SK-N-SH treated with all-trans-retinoic acid at 6 μM for 48 hours (cell line): Measurements from ENCODE around the gene SBF2.
A peak's percentile ranks its signal among the peaks of the same experiment; 100 is the strongest.
"Not testable (repeated sequence)": the region's sequence is repeated elsewhere in the genome, so short reads cannot be mapped to it uniquely, and the experiment has no call there.

Experiments
- ATAC-seq: fragments of 200-7000 bp; cut with Tn5 transposase; 3 replicates; pipeline ENCODE4 v1.9.1; 2020; ENCODE audit warnings: mild to moderate bottlenecking, moderate library complexity
- ARNTL ChIP-seq: fragments of 450-650 bp; formaldehyde crosslinking; IDR thresholded peaks from 2 replicates; pipeline ENCODE4 v1.5.0; 2020; ENCODE audit warnings: low read depth, mild to moderate bottlenecking, moderate library complexity, borderline replicate concordance
- CSDC2 ChIP-seq: fragments of 250-450 bp; sonication (Bioruptor Pico); IDR thresholded peaks from 2 replicates; pipeline ENCODE4 v1.5.0; 2020; ENCODE audit warnings: mild to moderate bottlenecking, moderate library complexity
- ESRRG ChIP-seq: fragments of 250-450 bp; sonication (Bioruptor Pico); IDR thresholded peaks from 2 replicates; pipeline ENCODE4 v1.6.1; 2021; ENCODE audit warnings: mild to moderate bottlenecking
- GLIS3 ChIP-seq: fragments of 250-450 bp; sonication (Bioruptor Pico); IDR thresholded peaks from 2 replicates; pipeline ENCODE4 v1.5.0; 2020; ENCODE audit warnings: mild to moderate bottlenecking, moderate library complexity
- ISL1 ChIP-seq: fragments of 250-450 bp; sonication (Bioruptor Pico); IDR thresholded peaks from 2 replicates; pipeline ENCODE4 v2.1.2; 2022; ENCODE audit warnings: mild to moderate bottlenecking, moderate library complexity
- OSR1 ChIP-seq: fragments of 250-450 bp; sonication (Bioruptor Pico); IDR thresholded peaks from 2 replicates; pipeline ENCODE4 v1.8.0; 2022; ENCODE audit warnings: moderate library complexity, mild to moderate bottlenecking, inconsistent platforms
- PPARA ChIP-seq: fragments of 250-450 bp; sonication (Bioruptor Pico); IDR thresholded peaks from 2 replicates; pipeline ENCODE4 v1.5.0; 2020; ENCODE audit warnings: mild to moderate bottlenecking, borderline replicate concordance
- RARB ChIP-seq: fragments of 250-450 bp; sonication (Bioruptor Pico); IDR thresholded peaks from 2 replicates; pipeline ENCODE4 v1.8.0; 2021; ENCODE audit warnings: mild to moderate bottlenecking, moderate library complexity
- SNAI2 ChIP-seq: fragments of 250-450 bp; sonication (Bioruptor Pico); IDR thresholded peaks from 2 replicates; pipeline ENCODE4 v1.5.0; 2020; ENCODE audit warnings: mild to moderate bottlenecking, moderate library complexity
- TCF4 ChIP-seq: fragments of 250-450 bp; sonication (Bioruptor Pico); IDR thresholded peaks from 2 replicates; pipeline ENCODE4 v1.8.0; 2021; ENCODE audit warnings: mild to moderate bottlenecking, moderate library complexity, borderline replicate concordance
- TOX ChIP-seq: fragments of 250-450 bp; sonication (Bioruptor Pico); IDR thresholded peaks from 2 replicates; pipeline ENCODE4 v1.8.0; 2021; ENCODE audit warnings: mild to moderate bottlenecking, moderate library complexity, borderline replicate concordance
- ZC3H10 ChIP-seq: fragments of 250-450 bp; sonication (Bioruptor Pico); IDR thresholded peaks from 2 replicates; pipeline ENCODE4 v1.5.1; 2021; ENCODE audit warnings: mild to moderate bottlenecking, moderate library complexity
- ZFP3 ChIP-seq: fragments of 250-450 bp; sonication (Bioruptor Pico); IDR thresholded peaks from 2 replicates; pipeline ENCODE4 v1.5.0; 2020; ENCODE audit warnings: mild to moderate bottlenecking, moderate library complexity
- ZFP30 ChIP-seq: fragments of 450-650 bp; formaldehyde crosslinking; IDR thresholded peaks from 2 replicates; pipeline ENCODE4 v1.5.0; 2022; ENCODE audit warnings: mild to moderate bottlenecking, moderate library complexity
- ZNF565 ChIP-seq: fragments of 450-650 bp; formaldehyde crosslinking; conservative IDR thresholded peaks from 2 replicates; pipeline ENCODE4 v1.5.0; 2020; ENCODE audit warnings: low read depth, mild to moderate bottlenecking, moderate library complexity
- ZNF70 ChIP-seq: fragments of 450-650 bp; formaldehyde crosslinking; IDR thresholded peaks from 2 replicates; pipeline ENCODE4 v1.5.0; 2020; ENCODE audit warnings: mild to moderate bottlenecking, moderate library complexity
- ZNF8 ChIP-seq: fragments of 450-650 bp; formaldehyde crosslinking; IDR thresholded peaks from 2 replicates; pipeline ENCODE4 v1.5.0; 2020; ENCODE audit warnings: mild to moderate bottlenecking, moderate library complexity
- TF ChIP-seq, protein P1 (sequence below): fragments of 250-450 bp; sonication (Bioruptor Pico); IDR thresholded peaks from 2 replicates; pipeline ENCODE4 v1.5.1; 2021; ENCODE audit warnings: mild to moderate bottlenecking, moderate library complexity
- TF ChIP-seq, protein P2 (sequence below): fragments of 250-450 bp; sonication (Bioruptor Pico); IDR thresholded peaks from 2 replicates; pipeline ENCODE4 v1.5.0; 2020; ENCODE audit warnings: mild to moderate bottlenecking, moderate library complexity
- TF ChIP-seq, protein P3 (sequence below): fragments of 250-450 bp; sonication (Bioruptor Pico); IDR thresholded peaks from 2 replicates; pipeline ENCODE4 v1.8.0; 2020; ENCODE audit warnings: mild to moderate bottlenecking, moderate library complexity, borderline replicate concordance
- TF ChIP-seq, protein P4 (sequence below): fragments of 250-450 bp; sonication (Bioruptor Pico); IDR thresholded peaks from 2 replicates; pipeline ENCODE4 v1.8.0; 2021; ENCODE audit warnings: low read depth, mild to moderate bottlenecking, moderate library complexity, borderline replicate concordance

Gene SBF2

DNA sequence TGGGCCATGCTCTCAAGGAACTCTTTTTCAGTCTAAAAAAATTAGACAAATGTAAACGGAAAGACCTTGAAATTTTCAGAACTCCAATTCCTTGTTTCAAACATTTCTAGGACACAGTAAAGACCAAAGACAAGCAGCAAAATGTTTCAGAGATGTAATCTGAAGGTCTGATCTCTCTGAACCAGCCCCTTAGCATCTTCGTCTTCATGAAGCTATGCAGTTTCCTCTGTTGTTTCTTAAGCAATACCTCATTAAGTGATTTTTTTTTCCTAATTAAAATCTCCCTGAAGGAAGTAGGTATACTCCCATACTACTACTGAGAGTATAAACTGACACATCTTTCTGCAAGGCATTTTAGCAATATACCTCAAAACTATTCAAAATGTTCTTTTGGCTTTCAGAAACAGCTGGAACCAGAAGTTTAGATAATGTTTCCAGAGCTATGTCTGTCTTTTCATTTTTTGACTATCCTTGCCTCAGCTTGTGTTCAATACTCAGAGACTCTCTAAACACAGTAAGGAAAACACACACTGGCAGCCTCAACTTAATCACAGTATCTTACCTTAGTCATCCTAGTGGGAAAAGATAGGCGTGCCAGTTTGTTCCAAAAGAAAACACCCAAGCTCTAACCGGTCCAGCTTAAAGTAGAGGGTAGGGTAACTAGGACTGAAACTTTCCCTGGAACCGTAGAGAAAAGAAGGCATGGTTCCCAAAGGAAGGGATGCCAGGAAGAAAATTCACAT is 25.1 kb downstream of the SBF2 start (continued):
- TF ChIP-seq ZNF565 (CRISPR knock-in tag): no peak
- TF ChIP-seq ARNTL: no peak
- TF ChIP-seq ESRRG: no peak
- no peak for TF ChIP-seq ZNF8 (CRISPR knock-in tag)
- TF ChIP-seq TCF4 (CRISPR knock-in tag): no peak
- TF ChIP-seq, all 23 proteins: peak for 0

DNA sequence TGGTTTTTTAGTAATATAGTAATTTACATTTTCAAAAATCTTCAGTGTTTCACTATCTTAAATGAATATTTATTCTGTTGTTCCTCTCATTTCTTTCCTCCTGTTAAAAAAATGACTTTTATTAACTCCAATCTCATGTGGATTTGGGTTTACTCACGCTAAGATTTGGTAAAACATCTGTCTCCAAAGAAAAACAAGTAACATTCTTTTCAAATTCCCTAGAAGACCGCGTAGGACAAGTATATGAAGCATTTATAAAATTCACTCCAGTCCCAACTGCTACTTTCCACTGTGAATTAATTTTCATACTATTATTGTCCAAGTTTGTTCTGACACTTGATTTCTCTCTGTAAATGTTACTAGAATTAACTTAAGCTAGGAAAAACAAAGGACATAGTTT is 26.2 kb downstream of the SBF2 start:
- TF ChIP-seq TCF4 (CRISPR knock-in tag) (no peak), GLIS3 (no peak), SNAI2 (CRISPR knock-in tag) (no peak), ZNF70 (CRISPR knock-in tag) (no peak)
- no peak for ATAC-seq

DNA sequence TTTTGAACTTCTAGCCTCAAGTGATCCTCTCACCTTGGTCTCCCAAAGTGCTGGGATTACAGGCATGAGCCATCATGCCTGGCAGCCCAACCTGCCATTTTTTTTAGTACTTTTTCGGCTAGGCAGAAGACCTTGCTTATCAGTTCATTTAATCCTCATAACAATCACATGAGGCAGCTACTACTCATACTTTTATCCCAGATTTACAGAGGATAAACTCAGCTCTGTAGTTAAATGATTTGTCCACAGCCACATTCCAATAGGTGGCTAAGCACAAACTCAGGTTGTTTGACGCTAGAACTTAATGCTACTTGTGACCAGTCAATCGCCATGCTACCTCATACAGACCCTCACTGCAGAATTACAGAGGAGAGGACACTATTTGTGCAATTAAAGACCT is 28.1 kb downstream of the SBF2 start:
- no peak for TF ChIP-seq ZFP30 (CRISPR knock-in tag)
- TF ChIP-seq ZNF70 (CRISPR knock-in tag): no peak
- TF ChIP-seq ZFP3 (CRISPR knock-in tag): no peak
- no peak for TF ChIP-seq GLIS3
- TF ChIP-seq, protein P1, sequence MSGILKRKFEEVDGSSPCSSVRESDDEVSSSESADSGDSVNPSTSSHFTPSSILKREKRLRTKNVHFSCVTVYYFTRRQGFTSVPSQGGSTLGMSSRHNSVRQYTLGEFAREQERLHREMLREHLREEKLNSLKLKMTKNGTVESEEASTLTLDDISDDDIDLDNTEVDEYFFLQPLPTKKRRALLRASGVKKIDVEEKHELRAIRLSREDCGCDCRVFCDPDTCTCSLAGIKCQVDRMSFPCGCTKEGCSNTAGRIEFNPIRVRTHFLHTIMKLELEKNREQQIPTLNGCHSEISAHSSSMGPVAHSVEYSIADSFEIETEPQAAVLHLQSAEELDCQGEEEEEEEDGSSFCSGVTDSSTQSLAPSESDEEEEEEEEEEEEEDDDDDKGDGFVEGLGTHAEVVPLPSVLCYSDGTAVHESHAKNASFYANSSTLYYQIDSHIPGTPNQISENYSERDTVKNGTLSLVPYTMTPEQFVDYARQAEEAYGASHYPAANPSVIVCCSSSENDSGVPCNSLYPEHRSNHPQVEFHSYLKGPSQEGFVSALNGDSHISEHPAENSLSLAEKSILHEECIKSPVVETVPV (CRISPR knock-in tag): no peak
- TF ChIP-seq TOX (CRISPR knock-in tag): no peak
- TF ChIP-seq ARNTL: no peak
- TF ChIP-seq CSDC2 (CRISPR knock-in tag): no peak
- TF ChIP-seq SNAI2 (CRISPR knock-in tag): no peak
- no peak for TF ChIP-seq RARB (CRISPR knock-in tag)
- no peak for TF ChIP-seq PPARA
- no peak for TF ChIP-seq ZC3H10
- TF ChIP-seq, protein P2, sequence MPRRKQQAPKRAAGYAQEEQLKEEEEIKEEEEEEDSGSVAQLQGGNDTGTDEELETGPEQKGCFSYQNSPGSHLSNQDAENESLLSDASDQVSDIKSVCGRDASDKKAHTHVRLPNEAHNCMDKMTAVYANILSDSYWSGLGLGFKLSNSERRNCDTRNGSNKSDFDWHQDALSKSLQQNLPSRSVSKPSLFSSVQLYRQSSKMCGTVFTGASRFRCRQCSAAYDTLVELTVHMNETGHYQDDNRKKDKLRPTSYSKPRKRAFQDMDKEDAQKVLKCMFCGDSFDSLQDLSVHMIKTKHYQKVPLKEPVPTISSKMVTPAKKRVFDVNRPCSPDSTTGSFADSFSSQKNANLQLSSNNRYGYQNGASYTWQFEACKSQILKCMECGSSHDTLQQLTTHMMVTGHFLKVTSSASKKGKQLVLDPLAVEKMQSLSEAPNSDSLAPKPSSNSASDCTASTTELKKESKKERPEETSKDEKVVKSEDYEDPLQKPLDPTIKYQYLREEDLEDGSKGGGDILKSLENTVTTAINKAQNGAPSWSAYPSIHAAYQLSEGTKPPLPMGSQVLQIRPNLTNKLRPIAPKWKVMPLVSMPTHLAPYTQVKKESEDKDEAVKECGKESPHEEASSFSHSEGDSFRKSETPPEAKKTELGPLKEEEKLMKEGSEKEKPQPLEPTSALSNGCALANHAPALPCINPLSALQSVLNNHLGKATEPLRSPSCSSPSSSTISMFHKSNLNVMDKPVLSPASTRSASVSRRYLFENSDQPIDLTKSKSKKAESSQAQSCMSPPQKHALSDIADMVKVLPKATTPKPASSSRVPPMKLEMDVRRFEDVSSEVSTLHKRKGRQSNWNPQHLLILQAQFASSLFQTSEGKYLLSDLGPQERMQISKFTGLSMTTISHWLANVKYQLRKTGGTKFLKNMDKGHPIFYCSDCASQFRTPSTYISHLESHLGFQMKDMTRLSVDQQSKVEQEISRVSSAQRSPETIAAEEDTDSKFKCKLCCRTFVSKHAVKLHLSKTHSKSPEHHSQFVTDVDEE: no peak
- TF ChIP-seq, protein P3, sequence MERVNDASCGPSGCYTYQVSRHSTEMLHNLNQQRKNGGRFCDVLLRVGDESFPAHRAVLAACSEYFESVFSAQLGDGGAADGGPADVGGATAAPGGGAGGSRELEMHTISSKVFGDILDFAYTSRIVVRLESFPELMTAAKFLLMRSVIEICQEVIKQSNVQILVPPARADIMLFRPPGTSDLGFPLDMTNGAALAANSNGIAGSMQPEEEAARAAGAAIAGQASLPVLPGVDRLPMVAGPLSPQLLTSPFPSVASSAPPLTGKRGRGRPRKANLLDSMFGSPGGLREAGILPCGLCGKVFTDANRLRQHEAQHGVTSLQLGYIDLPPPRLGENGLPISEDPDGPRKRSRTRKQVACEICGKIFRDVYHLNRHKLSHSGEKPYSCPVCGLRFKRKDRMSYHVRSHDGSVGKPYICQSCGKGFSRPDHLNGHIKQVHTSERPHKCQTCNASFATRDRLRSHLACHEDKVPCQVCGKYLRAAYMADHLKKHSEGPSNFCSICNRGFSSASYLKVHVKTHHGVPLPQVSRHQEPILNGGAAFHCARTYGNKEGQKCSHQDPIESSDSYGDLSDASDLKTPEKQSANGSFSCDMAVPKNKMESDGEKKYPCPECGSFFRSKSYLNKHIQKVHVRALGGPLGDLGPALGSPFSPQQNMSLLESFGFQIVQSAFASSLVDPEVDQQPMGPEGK (CRISPR knock-in tag): no peak
- TF ChIP-seq ISL1: no peak
- no peak for TF ChIP-seq OSR1
- TF ChIP-seq, protein P4, sequence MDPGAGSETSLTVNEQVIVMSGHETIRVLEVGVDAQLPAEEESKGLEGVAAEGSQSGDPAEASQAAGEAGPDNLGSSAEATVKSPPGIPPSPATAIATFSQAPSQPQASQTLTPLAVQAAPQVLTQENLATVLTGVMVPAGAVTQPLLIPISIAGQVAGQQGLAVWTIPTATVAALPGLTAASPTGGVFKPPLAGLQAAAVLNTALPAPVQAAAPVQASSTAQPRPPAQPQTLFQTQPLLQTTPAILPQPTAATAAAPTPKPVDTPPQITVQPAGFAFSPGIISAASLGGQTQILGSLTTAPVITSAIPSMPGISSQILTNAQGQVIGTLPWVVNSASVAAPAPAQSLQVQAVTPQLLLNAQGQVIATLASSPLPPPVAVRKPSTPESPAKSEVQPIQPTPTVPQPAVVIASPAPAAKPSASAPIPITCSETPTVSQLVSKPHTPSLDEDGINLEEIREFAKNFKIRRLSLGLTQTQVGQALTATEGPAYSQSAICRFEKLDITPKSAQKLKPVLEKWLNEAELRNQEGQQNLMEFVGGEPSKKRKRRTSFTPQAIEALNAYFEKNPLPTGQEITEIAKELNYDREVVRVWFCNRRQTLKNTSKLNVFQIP (CRISPR knock-in tag): no peak
- no peak for ATAC-seq

DNA sequence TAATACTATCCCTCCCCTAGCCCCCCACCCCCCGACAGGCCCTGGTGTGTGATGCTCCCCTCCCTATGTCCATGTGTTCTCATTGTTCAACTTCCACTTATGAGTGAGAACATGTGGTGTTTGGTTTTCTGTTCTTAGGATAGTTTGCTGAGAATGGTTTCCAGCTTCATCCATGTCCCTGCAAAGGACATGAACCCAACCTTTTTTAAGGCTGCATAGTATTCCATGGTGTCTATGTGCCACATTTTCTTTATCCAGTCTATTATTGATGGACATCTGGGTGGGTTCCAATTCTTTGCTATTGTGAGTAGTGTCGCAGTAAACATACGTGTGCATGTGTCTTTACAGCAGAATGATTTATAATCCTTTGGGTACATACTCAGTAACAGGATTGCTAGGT is 29.3 kb downstream of the SBF2 start:
- ATAC-seq: not testable (repeated sequence)

DNA sequence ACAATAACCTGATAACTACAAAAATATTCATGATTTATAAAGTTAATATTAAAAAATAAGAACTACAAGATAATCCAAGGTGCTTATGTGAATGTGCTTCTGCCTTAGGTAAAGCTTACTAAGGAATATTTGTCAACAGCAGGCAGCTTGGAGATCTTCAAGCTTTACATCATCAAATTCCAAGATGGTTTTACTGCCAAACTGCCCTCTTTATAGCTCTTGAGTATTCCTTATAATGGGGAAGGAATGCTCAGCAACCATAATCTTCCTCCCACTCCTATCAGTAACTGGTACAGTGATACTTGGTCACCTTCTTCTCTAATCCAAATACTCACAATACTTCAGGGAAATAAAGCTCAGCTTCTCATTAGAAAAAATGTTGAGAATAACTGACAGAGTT is 30.1 kb downstream of the SBF2 start:
- ATAC-seq: peak; percentile 83
- TF ChIP-seq TCF4 (CRISPR knock-in tag) (no peak), ISL1 (peak; percentile 26; the same call in 1 of the 2 replicates)
